K562 (cell line): ENCODE results near the gene DPP8. TPM values are rescaled to one million over a fixed set of nuclear protein-coding genes. Genes with fewer than 3 reads are reported as not detected.

Experiments
- ARID1B ChIP-seq: fragments of 450-650 bp; IDR thresholded peaks from 2 replicates; pipeline ENCODE4 v1.6.1; 2016; ENCODE audit warnings: antibody characterized with exemption, mild to moderate bottlenecking, inconsistent platforms
- ATF7 ChIP-seq: fragments of 450-650 bp; IDR thresholded peaks from 2 replicates; pipeline ENCODE4 v1.7.1; 2014; ENCODE audit warnings: mild to moderate bottlenecking, moderate library complexity
- C11orf30 ChIP-seq: fragments of 450-650 bp; IDR thresholded peaks from 2 replicates; pipeline ENCODE4 v1.6.1; 2016; ENCODE audit warnings: low read depth, mild to moderate bottlenecking
- CREM ChIP-seq: IDR thresholded peaks from 2 replicates; pipeline ENCODE4 v1.6.1; 2014; ENCODE audit warnings: antibody characterized with exemption, low read depth
- DACH1 ChIP-seq: fragments of 450-650 bp; IDR thresholded peaks from 2 replicates; pipeline ENCODE4 v1.6.1; 2018; ENCODE audit not compliant: partially characterized antibody
- DPF2 ChIP-seq: fragments of 450-650 bp; IDR thresholded peaks from 2 replicates; pipeline ENCODE4 v1.6.1; 2016
- EHMT2 ChIP-seq: fragments of 450-650 bp; IDR thresholded peaks from 2 replicates; pipeline ENCODE4 v1.6.1; 2018; ENCODE audit warnings: antibody characterized with exemption
- ESRRB ChIP-seq: fragments of 250-450 bp; sonication (Bioruptor Pico); IDR thresholded peaks from 2 replicates; pipeline ENCODE4 v1.5.0; 2020; ENCODE audit warnings: mild to moderate bottlenecking, moderate library complexity, borderline replicate concordance
- FOXK2 ChIP-seq, 2 experiments: fragments of 450-650 bp; IDR thresholded peaks in 1 of 2; conservative IDR thresholded peaks in 1 of 2; 2 replicates each; pipeline ENCODE4 v1.6.1; 2016; ENCODE audit warnings: low read depth in 2 of 2, mild to moderate bottlenecking in 1 of 2
- GATAD2B ChIP-seq: fragments of 450-650 bp; IDR thresholded peaks from 2 replicates; pipeline ENCODE4 v1.6.1; 2017; ENCODE audit warnings: mild to moderate bottlenecking, borderline replicate concordance
- KLF16 ChIP-seq: IDR thresholded peaks from 2 replicates; pipeline ENCODE4 v1.6.1; 2016; ENCODE audit warnings: antibody characterized with exemption
- MAFG ChIP-seq: fragments of 450-650 bp; conservative IDR thresholded peaks from 2 replicates; pipeline ENCODE4 v1.6.1; 2016; ENCODE audit warnings: missing genetic modification characterization, missing compliant biosample characterization
- NBN ChIP-seq: fragments of 450-650 bp; IDR thresholded peaks from 2 replicates; pipeline ENCODE4 v1.6.1; 2016; ENCODE audit warnings: low read depth, mild to moderate bottlenecking
- NCOR1 ChIP-seq: fragments of 450-650 bp; IDR thresholded peaks from 2 replicates; pipeline ENCODE4 v1.6.1; 2016; ENCODE audit warnings: mild to moderate bottlenecking, moderate library complexity
- NFE2 ChIP-seq: IDR thresholded peaks from 2 replicates; pipeline ENCODE4 v1.6.1; 2014; ENCODE audit warnings: antibody characterized with exemption, low read depth
- NR2C2 ChIP-seq, 2 experiments: fragments of 200-800 bp in 1 of 2; sonication (Bioruptor generic) in 1 of 2; sonication (generic) in 1 of 2; formaldehyde crosslinking in 1 of 2; IDR thresholded peaks; 2 replicates each; pipeline versions ENCODE4 v1.6.1 to v1.8.0; 2016 to 2022; ENCODE audit warnings: mild to moderate bottlenecking in 1 of 2, missing compliant biosample characterization in 1 of 2, missing genetic modification characterization in 1 of 2, missing genetic modification reagents in 1 of 2
- SMARCA4 ChIP-seq: fragments of 450-650 bp; IDR thresholded peaks from 2 replicates; pipeline ENCODE4 v1.6.1; 2016
- SMARCC2 ChIP-seq: fragments of 450-650 bp; IDR thresholded peaks from 2 replicates; pipeline ENCODE4 v1.6.1; 2017; ENCODE audit warnings: antibody characterized with exemption, moderate library complexity, mild to moderate bottlenecking, low read depth
- SOX6 ChIP-seq: fragments of 450-650 bp; IDR thresholded peaks from 2 replicates; pipeline ENCODE4 v1.6.1; 2014; ENCODE audit warnings: mild to moderate bottlenecking
- TFE3 ChIP-seq: fragments of 450-650 bp; formaldehyde crosslinking; IDR thresholded peaks from 2 replicates; pipeline ENCODE4 v1.4.0; 2020; ENCODE audit warnings: mild to moderate bottlenecking, mixed read lengths
- TRIM24 ChIP-seq, 2 experiments: fragments of 450-650 bp; IDR thresholded peaks; 2 replicates each; pipeline ENCODE4 v1.6.1; 2016
- ZBTB33 ChIP-seq: sonication (generic); formaldehyde crosslinking; IDR thresholded peaks from 2 replicates; pipeline ENCODE4 v1.8.1; 2023; ENCODE audit warnings: mild to moderate bottlenecking, missing genetic modification reagents
- ZNF592 ChIP-seq: fragments of 450-650 bp; IDR thresholded peaks from 2 replicates; pipeline ENCODE4 v1.6.1; 2017; ENCODE audit warnings: antibody characterized with exemption, mild to moderate bottlenecking
- ZSCAN29 ChIP-seq: fragments of 450-650 bp; IDR thresholded peaks from 2 replicates; pipeline ENCODE4 v1.6.1; 2017
- polyA plus RNA-seq, 8 experiments: library from polyadenylated mRNA; depleted of rRNA in 4 of 8; stranded (reverse) in 5 of 8; unstranded in 3 of 8; fragments of >200 nt; fragmentation: Nextera tagmentation in 2 of 8; fragmentation: Illumina TruSeq in 1 of 8; extraction: Ambion mirVana in 2 of 8; extraction: Trizol in 1 of 8; gene quantifications; 2 replicates each; pipeline versions ENCODE4 v1.2.1 to v1.2.3, GENCODE V29; 2011 to 2014; ENCODE audit warnings: inconsistent platforms in 1 of 8, missing spikeins in 1 of 8
- total RNA-seq, 7 experiments: library from RNA; depleted of rRNA in 6 of 7; stranded (reverse); fragments of >200 nt in 6 of 7; fragmentation: Illumina TruSeq in 2 of 7; extraction: Trizol in 2 of 7; gene quantifications; 2 replicates each; pipeline versions ENCODE4 v1.2.1 to v1.2.3, GENCODE V29; 2011 to 2021; ENCODE audit warnings: low replicate concordance in 1 of 7

Gene DPP8
- total and polyA plus RNA-seq, 9 of the 15 experiments (the other 6 are each of a cell fraction or from before 2014, with no cell fraction given) = 5.5 to 36.7 (median 20.7) TPM

DNA sequence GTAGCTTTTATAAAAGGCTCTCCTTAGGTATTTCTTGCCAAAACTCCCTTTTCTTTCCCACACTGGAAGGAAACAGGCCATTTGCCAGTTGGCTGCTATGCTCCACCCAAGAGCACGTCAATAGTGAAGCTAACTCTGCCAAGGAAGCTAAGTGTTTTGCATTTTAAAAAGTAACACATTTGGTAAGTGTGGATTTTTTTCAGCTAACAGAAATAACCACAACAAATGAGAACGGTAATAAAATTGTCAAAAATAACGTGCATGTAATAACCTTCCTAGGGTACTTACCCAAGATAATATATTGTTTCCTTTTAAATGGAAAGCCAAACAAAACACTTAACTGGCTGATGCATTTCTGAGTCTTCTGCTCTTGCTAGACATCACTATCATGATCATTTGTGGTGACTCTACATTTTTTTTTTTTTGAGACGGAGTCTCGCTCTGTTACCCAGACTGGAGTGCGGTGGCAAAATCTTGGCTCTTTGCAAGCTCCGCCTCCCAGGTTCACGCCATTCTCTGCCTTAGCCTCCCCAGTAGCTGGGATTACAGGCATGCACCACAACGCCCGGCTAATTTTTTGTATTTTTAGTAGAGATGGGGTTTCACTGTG lies 4.6 kb downstream of the DPP8 start (continued):
- no peak for TF ChIP-seq TFE3 (CRISPR knock-in tag)
- TF ChIP-seq MAFG (tag) = peak; percentile 75
- 0 out of 2 replicates have a peak, but pooled peaks have one; percentile 17 for TF ChIP-seq SMARCC2
- no peak for TF ChIP-seq DACH1
- TF ChIP-seq ZBTB33 (CRISPR knock-in tag) = no peak
- TF ChIP-seq FOXK2 (conservative IDR thresholded peaks at IDR 0.05 in 1 of 2, IDR thresholded peaks at IDR 0.05 in 1 of 2; ENCODE audit: low read depth in 2 of 2) = 0 out of 4 replicates have a peak, but pooled peaks have one; percentile 11 to 30
- peak; percentile 66; the same call in 1 of the 2 replicates for TF ChIP-seq NBN
- TF ChIP-seq DPF2 = peak; percentile 78
- TF ChIP-seq NFE2 = peak; percentile 48; the same call in 1 of the 2 replicates
- no peak for TF ChIP-seq GATAD2B
- TF ChIP-seq ARID1B = peak; percentile 65
- no peak for TF ChIP-seq ESRRB (CRISPR knock-in tag)
- peak; percentile 23; the same call in 1 of the 2 replicates for TF ChIP-seq ZNF592
- no peak for TF ChIP-seq KLF16
- TF ChIP-seq TRIM24 (IDR thresholded peaks at IDR 0.05) = peak in 1 of 2 experiments; percentile 42; a peak in 1 of 4 replicates
- TF ChIP-seq ZSCAN29 = 0 out of 2 replicates have a peak, but pooled peaks have one; percentile 13
- TF ChIP-seq ATF7 = no peak
- TF ChIP-seq CREM = no peak
- TF ChIP-seq C11orf30 = peak; percentile 79
- TF ChIP-seq EHMT2 = peak; percentile 26; the same call in 1 of the 2 replicates
- peak; percentile 8; the same call in 1 of the 2 replicates for TF ChIP-seq NCOR1
- peak; percentile 46 for TF ChIP-seq SOX6
- TF ChIP-seq NR2C2 (CRISPR knock-in tag; IDR thresholded peaks at IDR 0.05) = no peak
- TF ChIP-seq NR2C2 (tag; IDR thresholded peaks at IDR 0.05) = no peak
- TF ChIP-seq SMARCA4 = 0 out of 2 replicates have a peak, but pooled peaks have one; percentile 48
